GM18907 (cell line): ENCODE measurements around the gene GPR33.
A peak's percentile ranks its signal among the peaks of the same experiment; 100 is the strongest.
"Not testable (repeated sequence)": the region's sequence is repeated elsewhere in the genome, so short reads cannot be mapped to it uniquely, and the experiment has no call there.

Experiments
- ATAC-seq: cut with Tn5 transposase; IDR thresholded peaks from one replicate; pipeline ENCODE4 v1.9.1; 2021; ENCODE audit warnings: mild to moderate bottlenecking, moderate library complexity; ENCODE audit not compliant: unreplicated experiment

Gene GPR33

GRCh38 chr14:31487886-31488285, at the start of gene GPR33:
TSS of gene GPR33 (minus strand) at chr14:31488039. CDS start at chr14:31483965, 4,074 bp downstream.
- no peak for ATAC-seq

- ATAC-seq: no peak
Measured at GRCh38 chr14:31536201-31536960, 48.5 kb upstream of the GPR33 start.

- no peak for ATAC-seq
Measured at GRCh38 chr14:31530136-31530535, 42.3 kb upstream of the GPR33 start.

- no peak for ATAC-seq
Measured at GRCh38 chr14:31529053-31529452, 41.2 kb upstream of the GPR33 start.

GRCh38 chr14:31527546-31527945, 39.7 kb upstream of the GPR33 start:
- ATAC-seq: no peak

GRCh38 chr14:31527087-31527486, 39.2 kb upstream of the GPR33 start:
- no peak for ATAC-seq

GRCh38 chr14:31510855-31511254, 23.0 kb upstream of the GPR33 start:
- ATAC-seq: no peak

GRCh38 chr14:31510222-31510621, 22.4 kb upstream of the GPR33 start:
- no peak for ATAC-seq

- no peak for ATAC-seq
Measured at GRCh38 chr14:31508135-31508534, 20.3 kb upstream of the GPR33 start.

GRCh38 chr14:31505411-31505810, 17.6 kb upstream of the GPR33 start:
- ATAC-seq: no peak

- ATAC-seq: no peak
Measured at GRCh38 chr14:31501870-31502269, 14.0 kb upstream of the GPR33 start.

GRCh38 chr14:31492759-31493498, 5.1 kb upstream of the GPR33 start:
- ATAC-seq: no peak

- peak; percentile 74 for ATAC-seq
Measured at GRCh38 chr14:31489691-31490090, 1.9 kb upstream of the GPR33 start.

GRCh38 chr14:31486764-31487163, 1.1 kb downstream of the GPR33 start:
- ATAC-seq: no peak

GRCh38 chr14:31484754-31485153, 3.1 kb downstream of the GPR33 start:
- no peak for ATAC-seq

- ATAC-seq: no peak
Measured at GRCh38 chr14:31480156-31480555, 7.7 kb downstream of the GPR33 start.

GRCh38 chr14:31479027-31479426, 8.8 kb downstream of the GPR33 start:
- no peak for ATAC-seq

- no peak for ATAC-seq
Measured at GRCh38 chr14:31477248-31477647, 10.6 kb downstream of the GPR33 start.

GRCh38 chr14:31476131-31476866, 11.5 kb downstream of the GPR33 start:
- no peak for ATAC-seq

GRCh38 chr14:31466554-31466953, 21.3 kb downstream of the GPR33 start:
- ATAC-seq: no peak

GRCh38 chr14:31465111-31465510, 22.7 kb downstream of the GPR33 start:
- no peak for ATAC-seq

- ATAC-seq: not testable (repeated sequence)
Measured at GRCh38 chr14:31462450-31462849, 25.4 kb downstream of the GPR33 start.
